ENCODE measurements around the gene ACTL7A. TPM values are rescaled to one million over a fixed set of nuclear protein-coding genes. Genes with fewer than 3 reads are reported as not detected.

ACTL7A gene
- total RNA-seq, 1 donor from 2014 or later: not detected

DNA sequence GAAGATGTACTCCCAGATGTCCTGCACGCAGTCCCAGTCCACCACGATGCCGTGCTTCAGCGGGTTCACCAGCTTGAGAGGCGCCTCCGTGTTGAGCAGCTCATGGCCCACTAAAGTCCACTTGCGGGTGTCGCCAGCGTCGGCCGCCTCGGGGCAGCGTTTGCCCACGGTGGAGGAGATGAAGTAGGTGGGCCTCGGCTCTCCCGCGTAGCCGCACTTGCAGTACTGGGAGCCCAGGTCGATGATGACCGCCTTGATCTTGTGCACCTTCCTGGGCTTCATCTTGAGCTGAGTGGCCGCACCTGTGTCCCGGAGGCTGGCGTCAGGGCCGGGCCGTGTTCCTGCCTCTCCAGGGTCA is 6.6 kb upstream of the ACTL7A start:
- Histone ChIP-seq H3K4me3 (no peak overlapping the region), H3K27me3 (ENCODE audit: low read depth) (no peaks in the 10 kb centered on the region), H3K9me3 (replicated peaks) (no peaks in the 10 kb centered on the region), H3K36me3 (no peaks in the 10 kb centered on the region), H3K27ac (replicated peaks) (no peak overlapping the region), H3K4me1 (no peaks in the 10 kb centered on the region)
- intact Hi-C loops (cut with micrococcal nuclease): no loop called here
- TF ChIP-seq, protein P1, sequence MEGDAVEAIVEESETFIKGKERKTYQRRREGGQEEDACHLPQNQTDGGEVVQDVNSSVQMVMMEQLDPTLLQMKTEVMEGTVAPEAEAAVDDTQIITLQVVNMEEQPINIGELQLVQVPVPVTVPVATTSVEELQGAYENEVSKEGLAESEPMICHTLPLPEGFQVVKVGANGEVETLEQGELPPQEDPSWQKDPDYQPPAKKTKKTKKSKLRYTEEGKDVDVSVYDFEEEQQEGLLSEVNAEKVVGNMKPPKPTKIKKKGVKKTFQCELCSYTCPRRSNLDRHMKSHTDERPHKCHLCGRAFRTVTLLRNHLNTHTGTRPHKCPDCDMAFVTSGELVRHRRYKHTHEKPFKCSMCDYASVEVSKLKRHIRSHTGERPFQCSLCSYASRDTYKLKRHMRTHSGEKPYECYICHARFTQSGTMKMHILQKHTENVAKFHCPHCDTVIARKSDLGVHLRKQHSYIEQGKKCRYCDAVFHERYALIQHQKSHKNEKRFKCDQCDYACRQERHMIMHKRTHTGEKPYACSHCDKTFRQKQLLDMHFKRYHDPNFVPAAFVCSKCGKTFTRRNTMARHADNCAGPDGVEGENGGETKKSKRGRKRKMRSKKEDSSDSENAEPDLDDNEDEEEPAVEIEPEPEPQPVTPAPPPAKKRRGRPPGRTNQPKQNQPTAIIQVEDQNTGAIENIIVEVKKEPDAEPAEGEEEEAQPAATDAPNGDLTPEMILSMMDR (IDR thresholded peaks at IDR 0.05; ENCODE audit: borderline replicate concordance): no peak
- no peak for DNase-seq

DNA sequence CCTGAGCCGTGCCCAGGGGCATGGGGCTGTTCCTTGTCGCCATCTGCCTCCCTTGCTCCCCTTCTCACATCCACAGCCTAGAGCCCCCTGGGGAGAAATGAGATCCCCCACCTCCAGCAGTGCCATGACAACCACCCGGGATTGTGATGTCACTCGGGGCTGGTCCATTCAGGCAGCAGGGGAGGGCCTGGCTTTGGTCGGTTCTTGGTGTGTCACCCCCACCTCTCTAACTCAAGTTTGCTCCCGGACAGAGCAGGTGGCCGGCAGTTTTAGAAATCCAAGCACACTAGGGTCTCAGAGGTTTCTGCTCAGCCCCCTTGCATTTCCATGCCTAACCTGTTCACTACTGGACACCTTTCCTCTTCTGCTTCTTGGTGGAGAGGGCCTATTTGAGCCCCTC is 6.2 kb upstream of the ACTL7A start, which contains the start of gene ACTL7B:
Gene ACTL7B, minus strand, starts transcription at position 99 of the 400 bp plus-strand sequence. Its CDS starts 56 bp downstream, at position 43.
- Histone ChIP-seq H3K9me3 (replicated peaks) (no peaks in the 10 kb centered on the region), H3K27ac (replicated peaks) (no peak within 1 kb of the TSS), H3K4me1 (no peaks in the 10 kb centered on the region), H3K27me3 (ENCODE audit: low read depth) (no peaks in the 10 kb centered on the region), H3K36me3 (no peaks in the 10 kb centered on the region), H3K4me3 (no peak within 1 kb of the TSS)
- TF ChIP-seq, protein P1 (IDR thresholded peaks at IDR 0.05; ENCODE audit: borderline replicate concordance): no peak
- intact Hi-C loops (cut with micrococcal nuclease): no loop called here
- DNase-seq: no peak

DNA sequence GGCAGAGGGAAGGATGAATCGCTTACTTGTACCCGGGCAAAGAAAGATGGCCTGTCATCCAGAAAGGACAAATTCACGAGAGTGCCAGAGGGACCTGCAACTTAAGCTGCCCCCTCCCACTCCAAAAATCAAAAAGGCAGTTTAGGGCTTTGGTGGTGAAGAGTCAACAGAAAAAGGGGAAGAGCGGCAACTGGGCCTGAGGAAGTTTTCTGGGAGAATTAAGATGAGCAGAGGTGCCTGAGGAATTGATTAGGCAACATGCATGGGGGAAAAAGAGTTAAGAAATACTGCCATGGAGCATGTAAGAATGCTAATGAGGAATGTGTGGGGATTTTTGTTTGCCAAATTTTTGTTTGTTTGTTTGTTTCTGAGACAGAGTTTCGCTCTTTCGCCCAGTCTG is 4.5 kb upstream of the ACTL7A start:
- Histone ChIP-seq H3K9me3 (replicated peaks) (no peaks in the 10 kb centered on the region), H3K4me1 (no peaks in the 10 kb centered on the region), H3K4me3 (no peak overlapping the region), H3K27me3 (ENCODE audit: low read depth) (no peaks in the 10 kb centered on the region), H3K36me3 (no peaks in the 10 kb centered on the region), H3K27ac (replicated peaks) (no peak overlapping the region)
- TF ChIP-seq, protein P1 (IDR thresholded peaks at IDR 0.05; ENCODE audit: borderline replicate concordance): no peak
- intact Hi-C loops (cut with micrococcal nuclease): no loop called here
- no peak for DNase-seq

DNA sequence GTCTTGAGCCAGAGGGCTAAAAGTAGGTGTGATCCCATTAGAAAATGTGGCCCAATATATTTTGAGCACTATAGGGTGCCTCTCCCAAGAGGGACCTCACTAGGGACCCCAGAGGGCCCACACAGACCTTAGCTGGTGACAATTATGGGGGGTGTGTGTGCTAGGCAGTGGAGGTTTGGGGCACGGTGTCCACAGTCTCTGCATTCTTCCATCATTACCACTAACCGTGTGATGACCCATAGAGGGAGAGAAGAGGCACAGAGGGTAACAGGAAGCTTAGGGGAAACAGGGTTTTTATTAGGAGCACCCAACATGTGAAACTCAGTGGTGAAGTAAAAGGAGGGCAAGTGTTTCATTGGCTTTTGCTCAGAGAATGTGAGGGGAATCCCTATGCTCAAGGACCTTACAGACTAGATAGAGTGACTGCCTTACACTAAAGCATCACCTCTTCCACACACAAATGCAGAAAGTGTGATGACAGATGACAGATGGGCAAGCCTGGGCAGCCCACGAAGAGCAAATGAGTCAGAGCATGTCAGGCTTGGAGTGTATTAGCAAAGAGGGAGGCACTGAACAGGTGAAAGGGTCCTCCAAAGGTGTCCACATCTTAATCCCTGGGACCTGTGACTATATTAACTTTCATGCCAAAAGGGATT is 2.5 kb upstream of the ACTL7A start:
- no peak for DNase-seq
- no peaks in the 10 kb centered on the region for H3K4me1 ChIP-seq
- TF ChIP-seq, protein P1 (IDR thresholded peaks at IDR 0.05; ENCODE audit: borderline replicate concordance): no peak
- H3K36me3 ChIP-seq: no peaks in the 10 kb centered on the region
- intact Hi-C loops (cut with micrococcal nuclease): no loop called here
- H3K27ac ChIP-seq (replicated peaks): no peak overlapping the region
- no peaks in the 10 kb centered on the region for H3K9me3 ChIP-seq (replicated peaks)
- no peak overlapping the region for H3K4me3 ChIP-seq
- H3K27me3 ChIP-seq (ENCODE audit: low read depth): no peaks in the 10 kb centered on the region

DNA sequence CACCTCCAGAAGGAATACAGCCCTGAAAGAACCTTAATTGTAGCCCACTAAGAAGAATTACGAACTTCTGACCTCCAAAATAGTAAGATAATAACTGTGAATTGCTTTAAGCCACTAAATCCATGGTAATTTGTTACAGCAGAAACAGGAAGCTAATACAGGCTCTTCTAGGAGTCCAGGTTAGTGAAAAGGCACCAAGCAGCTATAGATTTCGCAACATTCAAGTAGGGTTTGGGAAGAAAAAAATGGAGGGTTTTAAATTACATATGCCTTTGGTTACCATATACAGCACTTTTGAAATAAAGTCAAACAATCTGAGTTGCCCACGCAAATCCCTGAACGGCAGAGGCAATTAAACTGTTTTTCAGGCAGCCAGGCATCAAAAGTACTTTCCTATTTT is 1.7 kb upstream of the ACTL7A start:
- intact Hi-C loops (cut with micrococcal nuclease): no loop called here
- TF ChIP-seq, protein P1 (IDR thresholded peaks at IDR 0.05; ENCODE audit: borderline replicate concordance): no peak
- Histone ChIP-seq H3K4me3 (no peak overlapping the region), H3K36me3 (no peaks in the 10 kb centered on the region), H3K9me3 (replicated peaks) (no peaks in the 10 kb centered on the region), H3K27ac (replicated peaks) (no peak overlapping the region), H3K27me3 (ENCODE audit: low read depth) (no peaks in the 10 kb centered on the region), H3K4me1 (peaks cover 5% of the 10 kb centered on the region)
- DNase-seq: no peak
